Kidney (tissue), 14 donors: ENCODE measurements around the gene VKORC1. TPM values are rescaled to one million over a fixed set of nuclear protein-coding genes. Genes with fewer than 3 reads are reported as not detected.

Experiments used
- DNase-seq, 5 donors: peaks; one replicate each; pipeline ENCODE4 v3.0.0-alpha.2; 2013 to 2020
- FAIRE-seq: peaks from 2 replicates; lab custom pipeline; 2012; peaks lifted over from hg19 to GRCh38; lab: Jason Lieb, UNC
- H3K27ac ChIP-seq, 2 donors: one replicate each; pipeline ENCODE4 v1.7.0; 2013; ENCODE audit warnings: low read depth in 2 of 2, low read length in 2 of 2, inconsistent platforms in 1 of 2
- H3K27me3 ChIP-seq: one replicate; pipeline ENCODE4 v1.7.1; 2013; ENCODE audit warnings: low read length, inconsistent platforms; ENCODE audit not compliant: control insufficient read depth, insufficient read depth
- H3K36me3 ChIP-seq, 3 donors: one replicate each; pipeline versions ENCODE4 v1.7.0 to v1.7.1; 2013; ENCODE audit warnings: low read length in 3 of 3, control low read depth in 1 of 3, inconsistent platforms in 1 of 3; ENCODE audit not compliant: insufficient read depth in 3 of 3, control insufficient read depth in 2 of 3
- H3K4me1 ChIP-seq, 3 donors: one replicate each; pipeline versions ENCODE4 v1.7.0 to v1.7.1; 2013; ENCODE audit warnings: low read length in 3 of 3, inconsistent platforms in 1 of 3, low read depth in 1 of 3; ENCODE audit not compliant: control insufficient read depth in 2 of 3, insufficient read depth in 2 of 3
- H3K4me3 ChIP-seq, 3 donors: one replicate each; pipeline versions ENCODE4 v1.7.0 to v1.8.1; 2013; ENCODE audit warnings: low read length in 3 of 3, control low read depth in 1 of 3, inconsistent platforms in 1 of 3
- H3K9ac ChIP-seq, 3 donors: one replicate each; pipeline versions ENCODE4 v1.7.0 to v1.7.1; 2013; ENCODE audit warnings: low read length in 3 of 3, control low read depth in 1 of 3, inconsistent platforms in 1 of 3
- H3K9me3 ChIP-seq, 3 donors: one replicate each; pipeline versions ENCODE4 v1.7.0 to v1.7.1; 2013; ENCODE audit warnings: low read length in 3 of 3, control low read depth in 1 of 3, inconsistent platforms in 1 of 3; ENCODE audit not compliant: control insufficient read depth in 2 of 3, insufficient read depth in 1 of 3
- CTCF ChIP-seq: IDR thresholded peaks from 3 replicates; pipeline ENCODE4 v1.5.1; 2012; ENCODE audit warnings: mild to moderate bottlenecking, moderate library complexity, borderline replicate concordance; ENCODE audit not compliant: insufficient read depth; ENCODE audit errors: extremely low read depth
- intact Hi-C: fragments of 100-400 bp; cut with DNase I; formaldehyde crosslinking; loops from one replicate; pipeline ENCODE4 v1.11.1; 2022
- polyA plus RNA-seq: library from polyadenylated mRNA; stranded (reverse); fragments of 350-450 nt; fragmentation: Illumina TruSeq; extraction: RNeasy Lipid Tissue Mini Kit (QIAGEN cat#74804); gene quantifications from one replicate; pipeline ENCODE4 v1.2.3, GENCODE V29; 2014; ENCODE audit warnings: low read depth, low replicate concordance; ENCODE audit not compliant: insufficient read depth
- total RNA-seq: library from RNA; stranded (reverse); fragmentation: NEBNext Ultra II Directional; extraction: Animal tissue kit (Norgen Biotek cat#: 25700); gene quantifications from one replicate; pipeline ENCODE4 v1.2.1, GENCODE V29; 2021
- donor health status: control.
- donor health status: control.
- donor health status: control.
- donor health status: control.
- donor health status: control.
- donor health status: DM: yes; HTN: yes; CAD: no.
- donor health status: Normal renal cell carcinoma (clear cell type).

VKORC1 gene
- total and polyA plus RNA-seq, 2 donors from 2014 or later = 84.7 to 209 TPM

- Histone ChIP-seq H3K4me1 (no peaks in the 10 kb centered on the region), H3K4me3 (no peak overlapping the region), H3K36me3 (no peaks in the 10 kb centered on the region), H3K9ac (no peak overlapping the region), H3K9me3 (no peaks in the 10 kb centered on the region), H3K27me3 (no peaks in the 10 kb centered on the region), H3K27ac (no peak overlapping the region)
- intact Hi-C loops = no loop called here
- DNase-seq (no peak), FAIRE-seq (no peak)
- no peak for TF ChIP-seq CTCF
These were observed 39.0 kb downstream of the VKORC1 start for GRCh38 chr16:31055613-31056012.

- intact Hi-C loops = no loop called here
- Histone ChIP-seq H3K9ac (no peak overlapping the region), H3K27ac (no peak overlapping the region), H3K4me3 (no peak overlapping the region), H3K9me3 (no peaks in the 10 kb centered on the region), H3K27me3 (no peaks in the 10 kb centered on the region), H3K4me1 (no peaks in the 10 kb centered on the region), H3K36me3 (no peaks in the 10 kb centered on the region)
- DNase-seq (no peak), FAIRE-seq (no peak)
- no peak for TF ChIP-seq CTCF
These were observed 42.5 kb downstream of the VKORC1 start for GRCh38 chr16:31052114-31052513.

- no peak for TF ChIP-seq CTCF
- intact Hi-C loops = no loop called here
- Histone ChIP-seq H3K9me3 (no peaks in the 10 kb centered on the region), H3K36me3 (no peaks in the 10 kb centered on the region), H3K4me3 (no peak overlapping the region), H3K27ac (no peak overlapping the region), H3K27me3 (no peaks in the 10 kb centered on the region), H3K9ac (no peak overlapping the region), H3K4me1 (no peaks in the 10 kb centered on the region)
- DNase-seq = no peak
- FAIRE-seq = no peak
These were observed 44.1 kb downstream of the VKORC1 start for GRCh38 chr16:31050280-31051030.
